ENCODE measurements around the gene SAXO1.

SAXO1 gene

GRCh38 chr9:18976221-18976708 is 56.7 kb downstream of the SAXO1 start:
- DNase-seq (ENCODE audit: insufficient read length, low spot score) (no peak), FAIRE-seq (no peak)
- no peak for TF ChIP-seq SPI1 (IDR thresholded peaks at IDR 0.05; ENCODE audit: low read depth, low read length)
- TF ChIP-seq POLR2AphosphoS5 (IDR thresholded peaks at IDR 0.05; ENCODE audit: low read depth, low read length), result no peak
- TF ChIP-seq PAX5 (IDR thresholded peaks at IDR 0.05; ENCODE audit: insufficient read depth, low read length, severe bottlenecking), result no peak
- no peak for TF ChIP-seq TAF1 (IDR thresholded peaks at IDR 0.05; ENCODE audit: low read depth, low read length)
- no peak for TF ChIP-seq POLR2A (IDR thresholded peaks at IDR 0.05; ENCODE audit: low read depth, low read length)
- no peak for TF ChIP-seq POU2F2 (IDR thresholded peaks at IDR 0.05; ENCODE audit: low read depth, low read length)

GRCh38 chr9:18973348-18973747 is 59.7 kb downstream of the SAXO1 start:
- no peak for DNase-seq (ENCODE audit: insufficient read length, low spot score)
- TF ChIP-seq PAX5 (IDR thresholded peaks at IDR 0.05; ENCODE audit: insufficient read depth, low read length, severe bottlenecking) (no peak), SPI1 (IDR thresholded peaks at IDR 0.05; ENCODE audit: low read depth, low read length) (no peak), POLR2A (IDR thresholded peaks at IDR 0.05; ENCODE audit: low read depth, low read length) (no peak), POLR2AphosphoS5 (IDR thresholded peaks at IDR 0.05; ENCODE audit: low read depth, low read length) (no peak), TAF1 (IDR thresholded peaks at IDR 0.05; ENCODE audit: low read depth, low read length) (no peak), POU2F2 (IDR thresholded peaks at IDR 0.05; ENCODE audit: low read depth, low read length) (no peak)
- no peak for FAIRE-seq

- no peak for DNase-seq (ENCODE audit: insufficient read length, low spot score)
- no peak for TF ChIP-seq POU2F2 (IDR thresholded peaks at IDR 0.05; ENCODE audit: low read depth, low read length)
- no peak for TF ChIP-seq POLR2AphosphoS5 (IDR thresholded peaks at IDR 0.05; ENCODE audit: low read depth, low read length)
- FAIRE-seq, result no peak
Measured at GRCh38 chr9:18972675-18973074, 60.3 kb downstream of the SAXO1 start.

- DNase-seq (ENCODE audit: insufficient read length, low spot score) (no peak), FAIRE-seq (no peak)
- TF ChIP-seq POLR2AphosphoS5 (IDR thresholded peaks at IDR 0.05; ENCODE audit: low read depth, low read length) (no peak), POU2F2 (IDR thresholded peaks at IDR 0.05; ENCODE audit: low read depth, low read length) (no peak), SPI1 (IDR thresholded peaks at IDR 0.05; ENCODE audit: low read depth, low read length) (no peak), PAX5 (IDR thresholded peaks at IDR 0.05; ENCODE audit: insufficient read depth, low read length, severe bottlenecking) (no peak), POLR2A (IDR thresholded peaks at IDR 0.05; ENCODE audit: low read depth, low read length) (no peak), TAF1 (IDR thresholded peaks at IDR 0.05; ENCODE audit: low read depth, low read length) (no peak)
Measured at GRCh38 chr9:18971909-18972308, 61.1 kb downstream of the SAXO1 start.

GRCh38 chr9:18971404-18971803 is 61.6 kb downstream of the SAXO1 start:
- no peak for DNase-seq (ENCODE audit: insufficient read length, low spot score)
- TF ChIP-seq PAX5 (IDR thresholded peaks at IDR 0.05; ENCODE audit: insufficient read depth, low read length, severe bottlenecking), result no peak
- no peak for TF ChIP-seq POLR2A (IDR thresholded peaks at IDR 0.05; ENCODE audit: low read depth, low read length)
- no peak for TF ChIP-seq SPI1 (IDR thresholded peaks at IDR 0.05; ENCODE audit: low read depth, low read length)
- no peak for TF ChIP-seq TAF1 (IDR thresholded peaks at IDR 0.05; ENCODE audit: low read depth, low read length)
- TF ChIP-seq POLR2AphosphoS5 (IDR thresholded peaks at IDR 0.05; ENCODE audit: low read depth, low read length), result no peak
- TF ChIP-seq POU2F2 (IDR thresholded peaks at IDR 0.05; ENCODE audit: low read depth, low read length), result no peak
- FAIRE-seq, result no peak

GRCh38 chr9:18970393-18970792 is 62.6 kb downstream of the SAXO1 start:
- no peak for FAIRE-seq
- DNase-seq (ENCODE audit: insufficient read length, low spot score), result no peak
- TF ChIP-seq POU2F2 (IDR thresholded peaks at IDR 0.05; ENCODE audit: low read depth, low read length), result no peak
- TF ChIP-seq TAF1 (IDR thresholded peaks at IDR 0.05; ENCODE audit: low read depth, low read length), result no peak

- DNase-seq (ENCODE audit: insufficient read length, low spot score), result no peak
- no peak for FAIRE-seq
- no peak for TF ChIP-seq SPI1 (IDR thresholded peaks at IDR 0.05; ENCODE audit: low read depth, low read length)
- no peak for TF ChIP-seq POLR2A (IDR thresholded peaks at IDR 0.05; ENCODE audit: low read depth, low read length)
- no peak for TF ChIP-seq PAX5 (IDR thresholded peaks at IDR 0.05; ENCODE audit: insufficient read depth, low read length, severe bottlenecking)
- no peak for TF ChIP-seq TAF1 (IDR thresholded peaks at IDR 0.05; ENCODE audit: low read depth, low read length)
- no peak for TF ChIP-seq POU2F2 (IDR thresholded peaks at IDR 0.05; ENCODE audit: low read depth, low read length)
- TF ChIP-seq POLR2AphosphoS5 (IDR thresholded peaks at IDR 0.05; ENCODE audit: low read depth, low read length), result no peak
Measured at GRCh38 chr9:18969128-18969527, 63.9 kb downstream of the SAXO1 start.

GRCh38 chr9:18955626-18956025 is 77.4 kb downstream of the SAXO1 start:
- FAIRE-seq (no peak), DNase-seq (ENCODE audit: insufficient read length, low spot score) (no peak)
- TF ChIP-seq POLR2AphosphoS5 (IDR thresholded peaks at IDR 0.05; ENCODE audit: low read depth, low read length), result no peak
- TF ChIP-seq SPI1 (IDR thresholded peaks at IDR 0.05; ENCODE audit: low read depth, low read length), result no peak
- no peak for TF ChIP-seq PAX5 (IDR thresholded peaks at IDR 0.05; ENCODE audit: insufficient read depth, low read length, severe bottlenecking)
- TF ChIP-seq TAF1 (IDR thresholded peaks at IDR 0.05; ENCODE audit: low read depth, low read length), result no peak
- no peak for TF ChIP-seq POU2F2 (IDR thresholded peaks at IDR 0.05; ENCODE audit: low read depth, low read length)
- no peak for TF ChIP-seq POLR2A (IDR thresholded peaks at IDR 0.05; ENCODE audit: low read depth, low read length)

GRCh38 chr9:18951936-18952335 is 81.1 kb downstream of the SAXO1 start:
- no peak for FAIRE-seq
- no peak for DNase-seq (ENCODE audit: insufficient read length, low spot score)
- TF ChIP-seq PAX5 (IDR thresholded peaks at IDR 0.05; ENCODE audit: insufficient read depth, low read length, severe bottlenecking), result no peak
- no peak for TF ChIP-seq SPI1 (IDR thresholded peaks at IDR 0.05; ENCODE audit: low read depth, low read length)

GRCh38 chr9:18947892-18948339 is 85.1 kb downstream of the SAXO1 start:
- FAIRE-seq (no peak), DNase-seq (ENCODE audit: insufficient read length, low spot score) (no peak)
- no peak for TF ChIP-seq POU2F2 (IDR thresholded peaks at IDR 0.05; ENCODE audit: low read depth, low read length)
- no peak for TF ChIP-seq SPI1 (IDR thresholded peaks at IDR 0.05; ENCODE audit: low read depth, low read length)
- TF ChIP-seq POLR2A (IDR thresholded peaks at IDR 0.05; ENCODE audit: low read depth, low read length), result no peak
- no peak for TF ChIP-seq TAF1 (IDR thresholded peaks at IDR 0.05; ENCODE audit: low read depth, low read length)
- TF ChIP-seq PAX5 (IDR thresholded peaks at IDR 0.05; ENCODE audit: insufficient read depth, low read length, severe bottlenecking), result no peak
- TF ChIP-seq POLR2AphosphoS5 (IDR thresholded peaks at IDR 0.05; ENCODE audit: low read depth, low read length), result no peak

Data from GM12891 (cell line).